C4-2B (cell line): ENCODE data around the gene ALG1L2.
"Not testable (repeated sequence)": the region's sequence is repeated elsewhere in the genome, so short reads cannot be mapped to it uniquely, and the experiment has no call there.

Experiments
- ZFX ChIP-seq: fragments of 450-650 bp; IDR thresholded peaks from 2 replicates; pipeline ENCODE4 v1.6.1; 2017
- TF ChIP-seq, protein P1 (sequence below): fragments of 450-650 bp; conservative IDR thresholded peaks from 2 replicates; pipeline ENCODE4 v1.5.1; 2017; ENCODE audit warnings: mild to moderate bottlenecking

DNA sequence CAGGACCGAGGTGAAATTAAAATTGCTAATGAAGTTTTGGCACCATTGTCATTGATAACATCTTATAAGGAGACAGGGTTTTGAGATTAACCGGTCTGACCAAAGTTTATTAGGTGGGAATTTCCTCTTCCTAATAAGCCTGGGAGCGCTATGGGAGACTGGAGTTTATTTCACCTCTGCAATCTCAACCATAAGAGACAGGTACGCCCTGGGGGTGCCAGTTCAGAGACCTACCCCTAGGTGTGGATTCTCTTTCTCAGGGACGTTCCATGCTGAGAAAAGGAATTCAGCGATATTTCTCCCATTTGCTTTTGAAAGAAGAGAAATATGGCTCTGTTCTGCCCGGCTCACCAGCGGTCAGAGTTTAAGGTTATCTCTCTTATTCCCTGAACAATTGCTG, 57.4 kb downstream of the ALG1L2 start:
- TF ChIP-seq, protein P1, sequence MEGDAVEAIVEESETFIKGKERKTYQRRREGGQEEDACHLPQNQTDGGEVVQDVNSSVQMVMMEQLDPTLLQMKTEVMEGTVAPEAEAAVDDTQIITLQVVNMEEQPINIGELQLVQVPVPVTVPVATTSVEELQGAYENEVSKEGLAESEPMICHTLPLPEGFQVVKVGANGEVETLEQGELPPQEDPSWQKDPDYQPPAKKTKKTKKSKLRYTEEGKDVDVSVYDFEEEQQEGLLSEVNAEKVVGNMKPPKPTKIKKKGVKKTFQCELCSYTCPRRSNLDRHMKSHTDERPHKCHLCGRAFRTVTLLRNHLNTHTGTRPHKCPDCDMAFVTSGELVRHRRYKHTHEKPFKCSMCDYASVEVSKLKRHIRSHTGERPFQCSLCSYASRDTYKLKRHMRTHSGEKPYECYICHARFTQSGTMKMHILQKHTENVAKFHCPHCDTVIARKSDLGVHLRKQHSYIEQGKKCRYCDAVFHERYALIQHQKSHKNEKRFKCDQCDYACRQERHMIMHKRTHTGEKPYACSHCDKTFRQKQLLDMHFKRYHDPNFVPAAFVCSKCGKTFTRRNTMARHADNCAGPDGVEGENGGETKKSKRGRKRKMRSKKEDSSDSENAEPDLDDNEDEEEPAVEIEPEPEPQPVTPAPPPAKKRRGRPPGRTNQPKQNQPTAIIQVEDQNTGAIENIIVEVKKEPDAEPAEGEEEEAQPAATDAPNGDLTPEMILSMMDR: not testable (repeated sequence)
- not testable (repeated sequence) for TF ChIP-seq ZFX
